Stimulated activated CD4-positive, alpha-beta T cell treated with anti-CD3 and anti-CD28 coated beads, Interleukin-4, amount 100 ng/mL, for 24 hours (primary cell): ENCODE data around the gene KRTAP1-3.
"Not testable (repeated sequence)": the region's sequence is repeated elsewhere in the genome, so short reads cannot be mapped to it uniquely, and the experiment has no call there.

Experiments used
- DNase-seq: peaks from one replicate; pipeline ENCODE4 v3.0.0-alpha.2; 2020

Gene KRTAP1-3

DNA sequence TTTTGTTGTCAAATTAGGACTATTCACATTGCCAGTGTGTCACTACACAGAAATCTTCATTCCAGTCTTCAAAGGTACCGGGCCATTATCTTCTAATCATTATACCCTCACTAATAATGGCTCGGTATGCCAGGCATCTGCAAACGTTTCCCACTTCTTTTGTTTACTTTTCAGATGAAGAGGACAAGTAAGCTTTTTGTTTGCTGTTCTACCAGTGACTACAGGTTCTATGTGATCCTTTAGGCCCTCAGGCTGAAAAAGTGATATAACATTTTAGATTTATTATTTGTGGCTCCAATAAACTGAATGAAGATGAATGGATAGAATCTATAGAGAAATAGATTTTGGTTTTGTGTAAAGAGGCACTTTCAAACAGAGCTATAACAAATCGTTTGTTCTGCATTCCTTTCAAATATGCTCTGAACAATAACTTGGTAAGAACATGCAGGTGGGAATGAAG lies 25.3 kb downstream of the KRTAP1-3 start:
- DNase-seq: no peak

DNA sequence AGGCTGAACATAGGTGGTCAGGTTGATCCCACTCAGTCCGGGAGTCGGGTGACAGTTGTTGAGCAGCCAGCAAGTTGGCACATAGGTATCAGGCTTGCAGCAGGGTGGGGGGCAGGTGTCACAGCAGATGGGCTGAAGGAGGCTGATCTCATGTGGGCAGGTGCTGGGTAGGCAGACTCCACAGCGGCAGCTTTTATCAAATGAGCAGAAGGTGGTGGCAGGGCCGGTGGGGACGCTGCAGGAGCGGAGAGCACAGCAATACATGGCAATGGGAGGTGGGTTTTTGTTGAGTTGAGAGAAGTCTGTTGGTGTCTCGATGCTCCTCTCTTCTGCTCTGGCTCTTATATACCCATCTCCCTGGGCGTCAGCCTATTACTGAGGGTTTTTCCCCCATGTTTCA lies 25.9 kb downstream of the KRTAP1-3 start, which contains the start of gene KRTAP3-1:
TSS of gene KRTAP3-1 (minus strand) at position 318 of the 400 bp plus-strand sequence. CDS start at position 264, 54 bp downstream.
- no peak for DNase-seq

DNA sequence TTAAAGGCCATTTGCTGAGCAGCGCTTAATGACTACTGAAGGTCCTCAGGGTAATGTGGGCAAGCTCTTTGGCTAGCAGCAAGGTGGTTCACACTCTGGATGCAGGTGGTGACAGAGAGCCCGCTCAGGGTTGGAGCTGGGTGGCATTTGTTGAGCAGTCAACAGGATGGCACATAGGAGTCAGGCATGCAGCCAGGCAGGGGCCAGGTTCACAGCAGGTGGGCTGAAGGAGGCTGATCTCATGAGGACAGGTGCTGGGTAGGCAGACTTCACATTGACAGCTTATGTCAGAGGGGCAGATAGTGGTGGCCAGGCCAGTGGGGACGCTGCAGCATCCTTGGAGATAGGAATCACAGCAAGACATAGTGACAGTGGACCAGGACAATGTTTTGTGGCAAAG lies 30.3 kb downstream of the KRTAP1-3 start:
- no peak for DNase-seq

DNA sequence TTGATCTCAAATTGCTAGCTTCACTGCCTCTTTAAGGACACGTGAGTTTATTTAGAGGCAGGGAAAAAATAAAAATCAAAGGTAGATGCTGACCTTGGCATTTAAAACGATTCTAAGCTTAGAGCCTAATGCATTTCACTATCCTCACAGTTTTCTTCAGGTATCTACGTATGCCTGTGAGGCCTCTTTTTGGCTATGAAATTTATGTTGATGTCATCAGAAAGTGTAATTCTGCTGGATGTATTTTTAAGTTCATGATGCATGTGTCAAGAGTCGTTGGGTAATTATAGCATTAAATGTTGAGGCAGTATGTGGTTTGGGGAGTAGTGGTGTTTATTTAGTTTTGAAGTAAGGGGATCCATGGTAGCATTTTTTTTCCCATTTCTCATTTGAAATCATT lies 30.7 kb downstream of the KRTAP1-3 start:
- DNase-seq: no peak

DNA sequence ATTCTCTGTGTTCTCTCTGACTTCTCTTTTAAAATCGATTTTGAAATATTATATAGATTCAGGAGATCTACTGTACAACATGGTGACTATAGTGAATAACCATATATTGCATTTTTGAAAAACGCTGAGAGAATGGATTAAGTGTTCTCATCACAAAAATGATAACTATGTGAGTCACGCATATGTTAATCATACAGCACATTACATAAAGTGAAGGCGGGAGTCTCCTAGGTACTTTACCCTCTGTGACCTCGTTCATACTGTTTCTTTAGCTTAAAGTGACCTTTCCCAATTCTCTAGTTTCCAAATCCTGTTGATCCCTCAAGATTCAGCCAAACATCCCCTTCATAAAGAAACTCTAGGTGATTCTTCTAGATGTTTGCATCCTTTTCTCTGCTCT lies 31.9 kb downstream of the KRTAP1-3 start:
- no peak for DNase-seq

DNA sequence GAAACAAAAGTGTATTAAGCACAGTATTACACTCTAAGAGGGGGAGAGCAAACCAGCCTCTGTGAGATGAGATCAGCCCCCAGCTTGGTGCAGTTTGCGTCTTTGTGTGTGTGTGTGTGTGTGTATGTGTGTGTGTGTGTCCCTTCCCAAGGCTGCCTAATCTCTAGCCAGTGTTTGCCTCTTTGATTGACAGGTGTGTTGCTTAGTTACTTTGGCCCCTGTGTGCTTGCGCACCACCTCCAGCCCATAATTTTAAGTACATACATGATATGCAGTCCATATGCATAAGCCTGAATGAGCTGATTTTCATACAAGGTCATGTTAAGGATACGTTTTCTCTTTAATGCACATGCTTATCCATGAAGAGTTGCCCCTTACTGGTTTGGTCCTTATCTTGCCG lies 32.9 kb downstream of the KRTAP1-3 start:
- DNase-seq: no peak

DNA sequence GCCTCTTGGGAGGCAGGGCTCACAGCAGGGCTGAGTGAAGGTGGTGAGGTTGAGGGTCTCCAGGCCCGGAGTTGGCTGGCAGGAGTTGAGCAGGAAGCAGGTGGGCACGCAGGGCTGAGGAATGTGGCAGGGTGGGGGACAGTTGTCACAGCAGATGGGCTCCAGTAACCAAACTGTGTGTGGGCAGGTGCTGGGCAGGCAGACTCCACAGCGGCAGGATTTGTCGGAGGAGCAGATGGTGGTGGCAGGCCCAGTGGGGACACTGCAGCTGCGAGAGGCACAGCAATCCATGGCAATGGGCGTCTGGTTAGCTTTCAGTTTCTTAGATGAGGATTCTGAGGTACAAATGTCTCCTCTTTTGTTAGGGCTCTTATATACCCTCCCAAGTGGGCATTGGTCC lies 35.1 kb downstream of the KRTAP1-3 start, which contains the start of gene KRTAP3-2:
TSS of gene KRTAP3-2 (minus strand) at position 344 of the 400 bp plus-strand sequence. CDS start at position 291, 53 bp downstream.
- not testable (repeated sequence) for DNase-seq

DNA sequence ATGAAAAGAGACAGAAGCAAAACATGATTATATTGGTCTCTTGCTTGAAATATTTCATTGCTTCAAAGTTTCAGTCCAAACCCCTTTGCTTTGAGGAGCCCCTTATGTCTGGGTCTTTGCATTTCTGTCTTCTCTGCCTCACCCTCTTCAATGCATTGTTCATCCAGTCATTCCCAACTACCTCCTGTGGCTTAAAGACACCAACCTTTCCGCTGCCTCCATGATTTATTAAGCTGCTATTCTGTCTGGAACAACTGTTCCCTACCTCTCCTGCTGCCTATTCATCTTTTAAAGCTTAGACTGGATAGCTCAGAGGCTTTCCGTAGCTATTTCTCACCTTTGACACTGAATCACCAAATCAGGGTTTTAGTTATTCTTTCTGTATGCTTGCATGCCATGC lies 37.3 kb downstream of the KRTAP1-3 start:
- DNase-seq: no peak

DNA sequence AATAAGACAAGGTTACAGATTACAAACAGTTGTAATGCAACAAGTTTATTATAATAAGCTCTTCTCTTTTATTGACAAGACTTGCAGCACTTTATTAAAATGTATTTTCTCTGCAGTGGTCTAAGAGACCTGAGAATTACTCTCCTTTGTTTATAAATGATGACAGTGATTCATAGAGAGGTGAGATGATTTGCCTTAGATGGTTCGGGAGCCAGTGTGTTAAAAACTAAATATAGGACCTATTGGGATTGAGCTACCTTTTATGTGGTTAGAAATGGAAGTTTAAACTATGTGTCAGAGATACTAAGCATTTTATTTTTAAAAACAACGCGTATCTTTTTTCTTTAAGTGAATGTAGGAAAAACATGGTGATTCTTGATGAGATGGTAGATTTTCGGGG lies 37.8 kb downstream of the KRTAP1-3 start:
- no peak for DNase-seq

DNA sequence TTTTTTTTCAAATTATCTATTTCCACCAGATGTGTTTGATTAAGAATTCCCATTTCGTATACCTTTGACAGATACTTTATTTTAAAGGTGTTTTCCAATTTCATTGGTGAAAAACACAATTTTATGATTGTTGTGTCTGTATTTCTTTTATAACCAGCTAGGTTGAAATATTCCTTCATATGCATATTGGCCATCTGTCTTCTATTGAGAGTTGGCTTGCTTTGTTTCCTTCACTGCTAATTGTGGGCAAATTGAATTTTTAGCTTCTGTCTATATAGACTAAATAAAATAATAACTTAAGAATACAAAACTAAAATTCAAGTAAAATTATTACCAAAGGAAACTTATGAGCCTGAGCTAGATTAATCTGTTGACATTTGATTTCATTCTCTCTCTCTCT lies 39.6 kb downstream of the KRTAP1-3 start:
- DNase-seq: no peak

DNA sequence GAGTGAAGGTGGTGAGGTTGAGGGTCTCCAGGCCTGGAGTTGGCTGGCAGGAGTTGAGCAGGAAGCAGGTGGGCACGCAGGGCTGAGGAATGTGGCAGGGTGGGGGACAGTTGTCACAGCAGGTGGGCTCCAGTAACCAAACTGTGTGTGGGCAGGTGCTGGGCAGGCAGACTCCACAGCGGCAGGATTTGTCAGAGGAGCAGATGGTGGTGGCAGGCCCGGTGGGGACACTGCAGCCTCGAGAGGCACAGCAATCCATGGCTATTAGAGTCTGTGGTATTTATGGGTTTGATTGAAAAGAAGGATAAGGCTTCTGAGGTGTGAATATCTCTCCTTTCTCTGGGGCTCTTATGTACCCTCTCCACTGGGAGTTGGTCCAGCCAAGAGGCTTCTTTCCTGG lies 40.8 kb downstream of the KRTAP1-3 start, which contains the start of gene KRTAP3-3:
TSS of gene KRTAP3-3 (minus strand) at position 326 of the 400 bp plus-strand sequence. CDS start at position 259, 67 bp downstream.
- no peak for DNase-seq

DNA sequence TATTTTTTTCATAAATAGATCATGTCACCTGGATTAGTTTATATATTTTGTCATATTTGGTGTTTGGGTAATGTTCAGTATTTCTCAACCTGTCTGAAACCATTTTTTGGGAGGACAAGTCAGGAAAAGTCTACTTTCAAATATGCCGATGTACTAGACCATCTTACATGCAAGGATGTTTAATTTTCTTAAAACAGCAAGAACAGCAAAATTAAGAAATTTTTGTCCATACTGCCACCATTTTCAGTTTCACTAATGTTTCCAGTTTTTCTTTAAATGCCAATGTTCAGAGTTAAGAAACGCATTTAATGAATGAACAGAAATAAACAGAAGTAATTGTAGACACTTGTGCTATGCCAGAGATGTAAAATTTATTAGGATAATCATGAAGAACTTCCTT lies 41.6 kb downstream of the KRTAP1-3 start:
- no peak for DNase-seq

DNA sequence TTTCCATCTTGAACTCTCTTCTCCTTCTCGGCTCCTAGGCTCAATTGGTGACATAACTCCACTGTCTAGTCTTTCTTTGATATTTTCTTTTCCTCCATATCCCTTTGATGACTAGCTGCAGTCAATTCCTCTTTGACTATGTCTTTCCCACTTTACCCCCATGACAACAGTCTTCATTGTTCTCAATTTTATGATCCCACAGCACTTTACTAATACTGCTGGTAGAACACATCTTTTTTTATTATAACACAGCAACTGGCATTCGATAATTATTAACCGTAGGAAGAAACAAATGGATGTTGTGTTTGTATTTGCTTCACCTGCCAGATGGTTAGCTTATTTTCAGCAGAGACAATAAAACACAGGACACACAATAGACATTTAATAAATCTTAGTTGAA lies 42.0 kb downstream of the KRTAP1-3 start:
- no peak for DNase-seq

DNA sequence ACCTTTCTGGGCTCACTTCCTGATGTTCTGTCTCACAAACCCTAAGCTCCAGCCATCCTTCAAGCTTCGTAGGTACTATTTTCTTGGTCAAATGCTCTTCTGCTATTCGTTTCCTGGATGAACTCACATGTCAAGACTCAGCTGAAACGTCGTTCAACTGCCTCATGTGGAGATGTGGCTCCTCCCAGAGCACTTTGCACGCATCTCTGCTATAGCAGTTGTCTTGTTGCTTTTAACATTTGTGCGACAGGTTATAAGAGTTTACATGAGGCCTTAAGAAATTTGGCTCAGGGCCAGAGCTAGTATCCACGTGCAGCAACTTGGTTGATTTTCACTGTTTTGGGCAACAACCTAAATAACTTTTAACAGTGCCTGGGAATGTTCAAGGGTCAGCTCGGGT lies 47.8 kb downstream of the KRTAP1-3 start:
- DNase-seq: no peak

DNA sequence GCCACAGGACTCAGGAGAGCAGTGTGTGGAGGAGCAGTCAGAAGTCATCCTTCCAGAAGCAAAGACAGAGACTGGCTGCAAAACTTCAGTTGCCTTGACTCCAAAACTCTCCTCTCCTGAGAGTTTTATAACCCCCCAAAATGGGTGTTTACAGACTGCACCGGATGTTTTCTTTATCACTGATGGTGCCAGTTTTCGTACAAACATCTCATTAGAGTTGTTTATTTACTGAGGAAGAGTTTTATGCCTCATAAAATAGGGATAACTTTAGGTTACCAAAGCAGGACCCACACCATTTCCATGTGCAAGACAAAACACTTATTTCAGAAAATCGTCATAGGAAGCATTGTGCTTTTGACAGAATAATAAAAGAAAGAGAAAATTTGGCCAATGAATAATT lies 50.4 kb downstream of the KRTAP1-3 start, which contains the start of gene KRT40:
TSS of gene KRT40 (minus strand) at position 101 of the 400 bp plus-strand sequence. CDS start at position 48, 53 bp downstream.
- DNase-seq: no peak
